B cell (primary cell): ENCODE measurements around the gene DKKL1. TPM values are rescaled to one million over a fixed set of nuclear protein-coding genes. Genes with fewer than 3 reads are reported as not detected.
A peak's percentile ranks its signal among the peaks of the same experiment; 100 is the strongest.

ENCODE experiments used
- ATAC-seq: fragments of 200-7000 bp; cut with Tn5 transposase; one replicate; pipeline ENCODE4 v1.10.0; 2021; ENCODE audit warnings: low read depth, mild to moderate bottlenecking, moderate number of reproducible peaks, moderate library complexity
- CTCF ChIA-PET: fragments of 350-600 bp; sonication (Branson Sonifier 250); formaldehyde crosslinking; loops from one replicate; lab custom pipeline; 2021; ENCODE audit warnings: antibody characterized with exemption, inconsistent platforms; lab: Charles Lee
- POLR2A ChIA-PET: fragments of 350-600 bp; sonication (Branson Sonifier 250); formaldehyde crosslinking; loops from one replicate; lab custom pipeline; 2021; ENCODE audit warnings: antibody characterized with exemption; lab: Charles Lee
- DNase-seq: peaks from one replicate; pipeline ENCODE4 v3.0.0; 2013
- H2AFZ ChIP-seq: 2 replicates; pipeline ENCODE4 v1.6.1; 2012; ENCODE audit warnings: mild to moderate bottlenecking, low read depth, low read length; ENCODE audit not compliant: insufficient read depth, poor library complexity, severe bottlenecking
- H3K27ac ChIP-seq, 2 donors: 1 replicate in 1 of 2; 2 replicates in 1 of 2; pipeline ENCODE4 v1.5.1; 2012 to 2013; ENCODE audit warnings: low read length in 2 of 2, mild to moderate bottlenecking in 2 of 2, moderate library complexity in 1 of 2
- H3K27me3 ChIP-seq, 4 experiments: fragments of 200-600 bp in 1 of 4; sonication (generic) in 1 of 4; replicated peaks in 1 of 4; 1 replicate in 2 of 4; 2 replicates in 2 of 4; pipeline versions ENCODE4 v1.6.1 to v1.7.0; 2013 to 2016; ENCODE audit warnings: low read length in 3 of 4, mild to moderate bottlenecking in 2 of 4, mixed read lengths in 1 of 4, moderate library complexity in 1 of 4; ENCODE audit not compliant: insufficient read depth in 4 of 4, control insufficient read depth in 3 of 4; ENCODE audit errors: control extremely low read depth in 1 of 4
- H3K36me3 ChIP-seq, 2 experiments: replicated peaks in 1 of 2; 1 replicate in 1 of 2; 2 replicates in 1 of 2; pipeline versions ENCODE4 v1.6.1 to v1.7.1; 2013; ENCODE audit warnings: low read length in 1 of 2; ENCODE audit not compliant: insufficient read depth in 2 of 2, control insufficient read depth in 1 of 2; ENCODE audit errors: control extremely low read depth in 1 of 2, extremely low read depth in 1 of 2
- H3K4me1 ChIP-seq, 2 donors: fragments of 200-600 bp in 1 of 2; sonication (generic) in 1 of 2; 1 replicate in 1 of 2; 2 replicates in 1 of 2; pipeline versions ENCODE4 v1.5.1 to v1.6.1; 2013 to 2017; ENCODE audit warnings: low read length in 2 of 2; ENCODE audit not compliant: control insufficient read depth in 2 of 2, insufficient read depth in 2 of 2
- H3K4me2 ChIP-seq: replicated peaks from 2 replicates; pipeline ENCODE3; 2012; ENCODE audit warnings: mild to moderate bottlenecking, low read depth, low read length; ENCODE audit not compliant: poor library complexity, severe bottlenecking
- H3K4me3 ChIP-seq, 5 experiments: fragments of 200-600 bp in 1 of 5; sonication (generic) in 1 of 5; 1 replicate in 3 of 5; 2 replicates in 2 of 5; pipeline versions ENCODE4 v1.5.1 to v1.7.0; 2011 to 2016; ENCODE audit warnings: low read length in 4 of 5, mild to moderate bottlenecking in 4 of 5, low read depth in 2 of 5, control low read depth in 1 of 5, moderate library complexity in 1 of 5; ENCODE audit not compliant: insufficient read depth in 1 of 5; ENCODE audit errors: control extremely low read depth in 1 of 5, extremely low read depth in 1 of 5
- H3K79me2 ChIP-seq: fragments of 200-600 bp; sonication (generic); one replicate; pipeline ENCODE4 v1.6.0; 2016; ENCODE audit warnings: low read length; ENCODE audit not compliant: control insufficient read depth, insufficient read depth
- H3K9ac ChIP-seq: fragments of 200-600 bp; sonication (generic); 2 replicates; pipeline ENCODE4 v1.6.1; 2017; ENCODE audit warnings: mild to moderate bottlenecking, low read length, moderate library complexity
- H3K9me3 ChIP-seq, 3 donors: one replicate each; pipeline versions ENCODE4 v1.6.1 to v1.7.1; 2013; ENCODE audit warnings: low read length in 2 of 3; ENCODE audit not compliant: control insufficient read depth in 2 of 3, insufficient read depth in 1 of 3; ENCODE audit errors: control extremely low read depth in 1 of 3
- H4K20me1 ChIP-seq: 2 replicates; pipeline ENCODE4 v1.6.0; 2012; ENCODE audit warnings: mild to moderate bottlenecking, low read length; ENCODE audit not compliant: insufficient read depth, control insufficient read depth, poor library complexity, severe bottlenecking
- H3K27ac Mint-ChIP-seq: one replicate; pipeline ENCODE4 v1.8.0; 2021; ENCODE audit warnings: mixed read lengths
- H3K27me3 Mint-ChIP-seq: one replicate; pipeline ENCODE4 v1.8.0; 2021; ENCODE audit warnings: mixed read lengths
- H3K4me1 Mint-ChIP-seq: one replicate; pipeline ENCODE4 v1.8.0; 2021; ENCODE audit warnings: mixed read lengths
- H3K4me3 Mint-ChIP-seq: one replicate; pipeline ENCODE4 v1.8.0; 2021; ENCODE audit warnings: mixed read lengths
- H3K9me3 Mint-ChIP-seq: one replicate; pipeline ENCODE4 v1.8.0; 2022; ENCODE audit warnings: mixed read lengths; ENCODE audit not compliant: insufficient read depth
- EZH2 ChIP-seq: IDR thresholded peaks from 2 replicates; pipeline ENCODE4 v1.6.1; 2012; ENCODE audit warnings: borderline replicate concordance, low read depth, mild to moderate bottlenecking, moderate library complexity, low read length; ENCODE audit not compliant: insufficient read depth, poor library complexity, severe bottlenecking
- WGBS: methylation state at CpG from one replicate; pipeline ENCODE4 v1.1.5; 2013; ENCODE audit warnings: missing lambda C conversion rate; ENCODE audit not compliant: insufficient coverage; 5-methylcytosine and 5-hydroxymethylcytosine counted together
- intact Hi-C: fragments of 100-400 bp; cut with micrococcal nuclease; formaldehyde crosslinking; loops from one replicate; pipeline ENCODE4 v1.10.0; 2022
- polyA plus RNA-seq: library from polyadenylated mRNA; depleted of rRNA; stranded (reverse); fragments of >200 nt; gene quantifications from 2 replicates; pipeline ENCODE4 v1.2.3, GENCODE V29; 2012
- total RNA-seq, 2 donors: library from RNA; stranded (reverse); fragments of 120-200 nt in 1 of 2; gene quantifications; 1 replicate in 1 of 2; 2 replicates in 1 of 2; pipeline versions ENCODE4 v1.2.3 to v1.2.4, GENCODE V29; 2013 to 2022
- TF ChIP-seq, protein P1 (sequence below): fragments of 200-600 bp; IDR thresholded peaks from one replicate; pipeline ENCODE4 v1.8.0; 2022; ENCODE audit warnings: antibody characterized with exemption, mild to moderate bottlenecking

DKKL1 gene
- total and polyA plus RNA-seq, 2 donors (not counting 1 experiment from before 2014, with no cell fraction given), result 1.2 to 1.6 TPM

DNA sequence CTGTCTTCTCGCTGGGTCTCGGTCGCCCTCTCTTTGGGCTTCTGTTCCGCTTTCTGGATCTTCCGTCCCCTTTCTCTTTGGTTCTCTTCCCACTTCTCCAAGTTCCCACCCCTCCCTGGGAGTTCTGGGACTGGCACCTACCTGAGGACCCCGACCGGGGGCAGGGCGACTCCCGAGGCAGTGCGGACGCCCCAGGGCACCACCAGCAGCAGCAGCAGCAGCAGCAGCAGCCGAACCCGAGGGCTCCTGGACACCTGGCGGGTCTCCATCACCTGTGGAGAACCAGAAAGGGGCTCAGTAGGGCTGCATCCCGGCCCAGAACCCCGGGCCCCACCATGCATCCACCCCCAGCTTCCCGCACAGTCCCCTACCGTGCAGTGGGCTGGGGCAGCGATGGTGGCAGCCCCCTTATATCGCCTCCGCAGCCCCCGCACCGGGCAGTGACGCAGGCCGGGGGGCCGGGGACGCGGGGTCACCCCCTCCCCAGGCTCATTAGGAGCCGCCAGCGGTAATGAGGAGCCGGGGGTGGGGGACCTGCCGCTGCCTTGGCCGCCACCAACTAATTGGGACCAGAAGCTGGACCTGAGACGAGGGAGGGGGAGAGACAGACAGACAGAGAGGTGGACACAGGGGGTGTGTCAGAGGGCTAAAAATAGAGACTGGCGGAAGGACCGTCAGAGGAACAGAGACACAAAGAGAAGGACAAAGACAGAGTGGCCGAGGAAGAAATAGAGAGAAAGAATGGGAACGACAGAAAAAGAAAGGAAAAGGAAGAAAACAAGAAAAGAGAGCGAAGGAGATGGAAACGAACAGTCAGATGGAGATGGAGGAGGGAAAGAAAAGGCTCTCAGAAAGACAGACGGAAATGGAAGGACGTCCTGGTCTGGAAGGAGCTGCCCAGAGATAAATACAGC, 59.7 kb downstream of the DKKL1 start, which contains the start of gene PTH2:
Gene PTH2 (minus strand): TSS at position 371 of the 914 bp plus-strand sequence. CDS start 102 bp downstream, at position 269.
- ATAC-seq, result no peak
- peak within 1 kb of the TSS; percentile 37 for H3K27ac Mint-ChIP-seq

More for the DNA sequence above, 59.7 kb downstream of the DKKL1 start, which contains the start of gene PTH2:
- Histone ChIP-seq H3K79me2 (no peaks in the 10 kb centered on the region), H4K20me1 (no peaks in the 10 kb centered on the region), H3K36me3 (no peaks in the 10 kb centered on the region), H3K27ac (no peak within 1 kb of the TSS), H3K4me1 (peaks cover 62 to 65% of the 10 kb centered on the region in 2 donors), H3K4me2 (peak within 1 kb of the TSS; percentile 78), H3K4me3 (peak within 1 kb of the TSS in 4 of 5 experiments; percentile 3 to 38 (median 24)), H2AFZ (peak within 1 kb of the TSS; percentile 38), H3K27me3 (peaks cover 0 to 98% (median 84%) of the 10 kb centered on the region in 4 experiments), H3K9me3 (peaks cover 0 to 45% (median 0%) of the 10 kb centered on the region in 3 donors), H3K9ac (peak within 1 kb of the TSS; percentile 38)
- Mint-ChIP-seq H3K27me3 (peaks cover 87% of the 10 kb centered on the region), H3K4me1 (peaks cover 63% of the 10 kb centered on the region), H3K4me3 (peak within 1 kb of the TSS; percentile 78), H3K9me3 (no peaks in the 10 kb centered on the region)
- 10% methylated on average over 40 of the region's 42 CpGs for WGBS
- DNase-seq, result no peak
- ChIA-PET CTCF (interaction anchor here (0.9 kb wide), 1 partner anchor 32 kb away, joined by 3 read pairs; no protein-coding TSS in a partner anchor), POLR2A (interaction anchor here (1.0 kb wide), 1 partner anchor 15 kb away, joined by 3 read pairs; no protein-coding TSS in a partner anchor)
- intact Hi-C loops, result no loop called here
- no peak for TF ChIP-seq EZH2
- TF ChIP-seq, protein P1, sequence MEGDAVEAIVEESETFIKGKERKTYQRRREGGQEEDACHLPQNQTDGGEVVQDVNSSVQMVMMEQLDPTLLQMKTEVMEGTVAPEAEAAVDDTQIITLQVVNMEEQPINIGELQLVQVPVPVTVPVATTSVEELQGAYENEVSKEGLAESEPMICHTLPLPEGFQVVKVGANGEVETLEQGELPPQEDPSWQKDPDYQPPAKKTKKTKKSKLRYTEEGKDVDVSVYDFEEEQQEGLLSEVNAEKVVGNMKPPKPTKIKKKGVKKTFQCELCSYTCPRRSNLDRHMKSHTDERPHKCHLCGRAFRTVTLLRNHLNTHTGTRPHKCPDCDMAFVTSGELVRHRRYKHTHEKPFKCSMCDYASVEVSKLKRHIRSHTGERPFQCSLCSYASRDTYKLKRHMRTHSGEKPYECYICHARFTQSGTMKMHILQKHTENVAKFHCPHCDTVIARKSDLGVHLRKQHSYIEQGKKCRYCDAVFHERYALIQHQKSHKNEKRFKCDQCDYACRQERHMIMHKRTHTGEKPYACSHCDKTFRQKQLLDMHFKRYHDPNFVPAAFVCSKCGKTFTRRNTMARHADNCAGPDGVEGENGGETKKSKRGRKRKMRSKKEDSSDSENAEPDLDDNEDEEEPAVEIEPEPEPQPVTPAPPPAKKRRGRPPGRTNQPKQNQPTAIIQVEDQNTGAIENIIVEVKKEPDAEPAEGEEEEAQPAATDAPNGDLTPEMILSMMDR, result no peak
